NOMO-1 treated with DMSO at 0.1 percent for 48 hours (cell line): ENCODE measurements around the gene PDE3B.
A peak's percentile ranks its signal among the peaks of the same experiment; 100 is the strongest.
"Not testable (repeated sequence)": the region's sequence is repeated elsewhere in the genome, so short reads cannot be mapped to it uniquely, and the experiment has no call there.

Experiments used
- DNase-seq: peaks from one replicate; lab custom pipeline; 2025; ENCODE audit not compliant: unreplicated experiment; lab: John Stamatoyannopoulos, UW

Gene PDE3B

GRCh38 chr11:14638561-14638960, 5.0 kb upstream of the PDE3B start:
- DNase-seq: peak; percentile 65

GRCh38 chr11:14641801-14642200, 1.8 kb upstream of the PDE3B start:
- DNase-seq: no peak

- no peak for DNase-seq
Measured at GRCh38 chr11:14642453-14642852, 1.2 kb upstream of the PDE3B start.

GRCh38 chr11:14642873-14643696, 519 bp upstream of the PDE3B start:
- no peak for DNase-seq

DNA sequence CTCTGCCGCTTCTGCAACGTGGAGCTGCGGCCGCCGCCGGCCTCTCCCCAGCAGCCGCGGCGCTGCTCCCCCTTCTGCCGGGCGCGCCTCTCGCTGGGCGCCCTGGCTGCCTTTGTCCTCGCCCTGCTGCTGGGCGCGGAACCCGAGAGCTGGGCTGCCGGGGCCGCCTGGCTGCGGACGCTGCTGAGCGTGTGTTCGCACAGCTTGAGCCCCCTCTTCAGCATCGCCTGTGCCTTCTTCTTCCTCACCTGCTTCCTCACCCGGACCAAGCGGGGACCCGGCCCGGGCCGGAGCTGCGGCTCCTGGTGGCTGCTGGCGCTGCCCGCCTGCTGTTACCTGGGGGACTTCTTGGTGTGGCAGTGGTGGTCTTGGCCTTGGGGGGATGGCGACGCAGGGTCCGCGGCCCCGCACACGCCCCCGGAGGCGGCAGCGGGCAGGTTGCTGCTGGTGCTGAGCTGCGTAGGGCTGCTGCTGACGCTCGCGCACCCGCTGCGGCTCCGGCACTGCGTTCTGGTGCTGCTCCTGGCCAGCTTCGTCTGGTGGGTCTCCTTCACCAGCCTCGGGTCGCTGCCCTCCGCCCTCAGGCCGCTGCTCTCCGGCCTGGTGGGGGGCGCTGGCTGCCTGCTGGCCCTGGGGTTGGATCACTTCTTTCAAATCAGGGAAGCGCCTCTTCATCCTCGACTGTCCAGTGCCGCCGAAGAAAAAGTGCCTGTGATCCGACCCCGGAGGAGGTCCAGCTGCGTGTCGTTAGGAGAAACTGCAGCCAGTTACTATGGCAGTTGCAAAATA, 816 bp downstream of the PDE3B start:
- DNase-seq: peak; percentile 40

DNA sequence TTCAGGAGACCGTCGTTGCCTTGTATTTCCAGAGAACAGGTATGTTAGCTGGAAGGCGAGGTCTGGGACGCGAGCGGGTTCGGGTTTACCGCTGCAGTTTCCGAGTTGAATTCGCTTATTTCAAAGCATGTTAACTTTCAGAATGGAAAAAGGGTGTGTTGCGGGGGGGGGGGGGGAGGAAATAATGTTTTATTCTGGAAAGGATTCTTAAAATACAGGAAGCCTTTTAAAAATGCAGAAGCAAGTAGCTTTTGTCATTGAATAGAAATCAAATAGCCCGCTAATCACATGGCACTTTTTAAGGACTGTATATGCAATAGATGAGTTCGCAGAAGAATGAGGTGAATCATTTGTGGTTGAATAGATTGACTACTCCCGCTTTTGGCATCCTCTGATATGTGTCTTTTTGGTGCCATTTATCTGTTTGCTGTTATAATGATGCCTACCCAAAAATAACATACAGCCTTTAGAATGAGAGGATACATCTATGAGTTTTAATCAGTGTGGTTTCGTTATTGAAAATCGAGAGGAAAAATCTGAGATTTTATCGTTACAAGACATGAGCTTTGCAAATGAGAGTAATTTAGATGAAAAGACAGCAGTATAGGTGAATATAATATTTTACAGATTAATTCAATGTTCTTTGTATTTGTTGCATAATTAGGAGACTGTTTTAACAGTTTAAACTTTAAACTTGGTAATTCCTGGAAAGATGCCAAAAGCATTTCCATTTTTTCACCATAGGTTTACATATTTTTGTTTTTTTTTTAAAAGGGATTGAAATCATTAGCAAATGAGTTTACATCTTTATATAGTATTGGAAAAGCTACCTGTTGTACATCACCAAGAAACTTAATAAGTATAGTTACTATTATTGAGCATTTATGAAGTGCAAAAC, 1.7 kb downstream of the PDE3B start:
- DNase-seq: peak; percentile 65

DNA sequence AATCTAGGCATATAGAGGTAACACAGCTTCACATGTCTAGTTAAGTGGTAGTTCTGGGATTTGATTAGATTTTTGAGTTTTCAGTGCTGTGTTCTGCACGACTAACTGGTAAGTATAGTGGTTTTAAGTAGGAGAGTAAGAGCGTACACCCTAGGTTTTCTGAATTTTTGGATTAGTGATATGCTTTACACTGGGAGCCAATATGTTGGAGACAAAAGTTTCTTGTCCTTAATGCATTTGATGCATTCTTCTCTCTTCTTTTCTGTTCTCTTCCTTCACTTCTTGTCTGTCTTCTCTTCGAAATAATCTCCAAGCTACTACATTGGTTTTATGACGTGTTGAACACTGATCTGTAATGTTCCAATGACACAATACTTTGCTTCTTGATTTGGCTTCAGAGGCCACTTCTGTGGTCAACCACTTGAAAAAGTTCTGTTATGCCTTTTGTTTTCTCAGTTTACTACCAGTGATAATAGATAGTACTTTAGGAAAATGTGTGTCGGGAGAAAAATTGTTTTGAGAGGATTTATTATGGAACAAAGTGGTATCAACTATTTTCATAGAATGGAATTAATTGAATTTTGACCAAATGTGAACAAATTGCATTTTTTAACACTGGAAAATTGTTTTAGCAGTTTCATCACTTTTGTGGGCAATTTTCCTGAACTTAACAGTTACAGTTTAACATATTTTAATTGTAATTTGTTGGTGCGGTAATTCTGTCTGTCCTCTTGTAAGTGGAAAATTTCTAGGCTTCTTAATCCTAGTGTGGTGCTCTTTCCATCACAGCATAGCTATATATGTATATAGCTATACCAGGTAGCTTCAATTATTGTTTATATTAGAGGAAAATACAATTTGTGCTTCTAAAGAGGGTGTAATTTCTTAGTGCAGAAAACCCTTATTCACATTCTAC, 2.6 kb downstream of the PDE3B start:
- peak; percentile 70 for DNase-seq

DNA sequence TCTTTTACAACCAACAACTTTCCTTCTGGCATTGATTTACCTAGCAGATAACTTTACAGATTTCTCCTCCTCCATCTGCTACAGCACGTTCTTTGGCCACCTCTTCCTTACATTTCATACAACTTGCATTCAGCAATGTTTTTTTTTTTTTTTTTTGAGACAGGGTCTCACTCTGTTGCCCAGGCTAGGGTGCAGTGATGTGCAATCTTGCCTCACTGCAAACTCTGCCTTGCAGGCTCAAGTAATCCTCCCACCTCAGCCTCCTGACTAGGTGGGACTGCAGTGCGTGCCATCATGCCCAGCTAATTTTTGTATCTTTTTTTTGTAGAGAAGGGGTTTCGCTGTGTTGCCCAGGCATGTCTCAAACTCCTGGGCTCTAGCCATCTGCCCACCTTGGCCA, 6.5 kb downstream of the PDE3B start:
- DNase-seq: no peak

DNA sequence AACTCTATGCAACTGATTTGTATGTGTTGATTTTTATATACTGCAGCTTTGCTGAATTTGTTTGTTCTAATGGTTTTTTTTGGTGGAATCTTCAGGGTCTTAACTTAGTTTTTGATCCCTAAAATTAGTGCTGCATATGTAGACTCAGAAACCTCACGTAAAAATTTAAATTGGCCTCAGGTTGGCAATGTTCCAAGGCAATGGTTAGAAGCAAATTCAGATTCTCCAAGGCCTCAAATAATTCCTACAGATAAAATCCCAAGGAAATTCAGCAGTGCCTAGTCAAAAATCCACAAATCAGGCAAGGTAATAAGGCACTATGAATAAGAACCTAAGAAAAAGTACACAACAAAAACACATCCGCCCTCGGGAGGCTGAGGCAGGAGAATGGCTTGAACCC, 9.5 kb downstream of the PDE3B start:
- DNase-seq: no peak

DNA sequence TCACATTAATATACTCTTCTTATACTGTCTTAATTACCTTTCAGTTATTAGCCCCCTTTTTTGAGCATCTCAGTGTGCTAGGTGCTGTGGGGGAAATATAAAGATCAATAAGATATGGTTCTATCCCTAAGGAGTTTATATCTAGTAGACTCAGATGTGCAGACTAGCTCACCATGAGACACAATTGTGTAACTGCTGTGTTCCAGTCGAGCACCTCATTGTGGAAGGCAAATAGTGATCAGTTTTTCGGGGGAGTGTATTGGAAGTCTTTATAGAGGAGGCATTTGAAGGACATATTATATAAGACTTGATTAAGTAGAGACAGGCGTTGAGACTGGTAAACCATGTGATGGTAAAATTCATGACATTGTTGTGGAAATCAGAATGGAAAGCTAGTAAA, 11.8 kb downstream of the PDE3B start:
- no peak for DNase-seq

GRCh38 chr11:14656536-14657457, 13.2 kb downstream of the PDE3B start:
- DNase-seq: no peak

GRCh38 chr11:14657841-14658240, 14.2 kb downstream of the PDE3B start:
- DNase-seq: no peak

- not testable (repeated sequence) for DNase-seq
Measured at GRCh38 chr11:14664926-14665325, 21.3 kb downstream of the PDE3B start.

DNA sequence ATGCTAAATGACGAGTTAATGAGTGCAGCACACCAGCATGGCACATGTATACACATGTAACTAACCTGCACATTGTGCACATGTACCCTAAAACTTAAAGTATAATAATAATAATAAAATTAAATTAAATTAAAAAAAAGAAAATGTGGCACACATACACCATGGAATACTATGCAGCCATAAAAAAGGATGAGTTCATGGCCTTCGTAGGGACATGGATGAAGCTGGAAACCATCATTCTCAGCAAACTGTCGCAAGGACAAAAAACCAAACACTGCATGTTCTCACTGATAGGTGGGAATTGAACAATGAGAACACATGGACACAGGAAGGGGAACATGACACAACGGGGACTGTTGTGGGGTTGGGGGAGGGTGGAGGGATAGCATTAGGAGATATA, 23.7 kb downstream of the PDE3B start:
- not testable (repeated sequence) for DNase-seq

GRCh38 chr11:14668731-14669301, 25.2 kb downstream of the PDE3B start:
- DNase-seq: no peak

- no peak for DNase-seq
Measured at GRCh38 chr11:14669499-14669898, 25.9 kb downstream of the PDE3B start.

DNA sequence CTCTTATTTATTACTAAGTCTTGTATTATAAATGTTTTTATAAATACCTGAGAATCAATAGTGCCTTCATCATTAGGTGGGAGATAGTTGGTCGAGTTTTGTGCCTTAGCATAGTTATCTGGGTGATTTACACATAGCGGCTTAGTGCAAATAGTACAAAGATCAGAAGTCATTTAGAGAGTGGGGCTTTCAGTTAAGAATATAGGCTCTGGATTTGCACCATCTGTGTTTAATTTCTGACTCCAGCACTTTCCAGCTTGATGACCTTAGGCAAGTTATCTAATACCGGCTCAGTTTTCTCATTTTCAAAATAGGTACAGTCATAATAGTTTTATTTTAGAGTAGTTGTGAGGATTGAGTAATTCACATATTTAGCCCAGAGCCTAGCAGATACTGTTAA, 26.4 kb downstream of the PDE3B start:
- no peak for DNase-seq

GRCh38 chr11:14672635-14673034, 29.0 kb downstream of the PDE3B start:
- DNase-seq: no peak

GRCh38 chr11:14673421-14673820, 29.8 kb downstream of the PDE3B start:
- DNase-seq: no peak
